ENCODE results near the gene DLL1.
"Not testable (repeated sequence)": the region's sequence is repeated elsewhere in the genome, so short reads cannot be mapped to it uniquely, and the experiment has no call there.

Gene DLL1

GRCh38 chr6:170271771-170272314, 19.0 kb downstream of the DLL1 start:
- H3K4me1 ChIP-seq (ENCODE audit: insufficient read depth, low read length): 0 out of 2 replicates have a peak, but pooled peaks cover 5% of the 10 kb centered on the region
- H3K9ac ChIP-seq (ENCODE audit: low read depth, low read length): no peak overlapping the region
- H3K9me3 ChIP-seq (ENCODE audit: control insufficient read depth, insufficient read depth, low read length): no peaks in the 10 kb centered on the region
- H3K36me3 ChIP-seq (ENCODE audit: insufficient read depth, low read length): no peaks in the 10 kb centered on the region

- Histone ChIP-seq H3K9ac (ENCODE audit: low read depth, low read length) (no peak overlapping the region), H3K9me3 (ENCODE audit: control insufficient read depth, insufficient read depth, low read length) (no peaks in the 10 kb centered on the region)
Measured at GRCh38 chr6:170270984-170271593, 19.8 kb downstream of the DLL1 start.

GRCh38 chr6:170269846-170270541, 20.9 kb downstream of the DLL1 start:
- Histone ChIP-seq H3K9me3 (ENCODE audit: control insufficient read depth, insufficient read depth, low read length) (no peaks in the 10 kb centered on the region), H3K36me3 (ENCODE audit: insufficient read depth, low read length) (no peaks in the 10 kb centered on the region), H3K4me1 (ENCODE audit: insufficient read depth, low read length) (0 out of 2 replicates have a peak, but pooled peaks cover 5% of the 10 kb centered on the region), H3K9ac (ENCODE audit: low read depth, low read length) (no peak overlapping the region)

More at GRCh38 chr6:170270984-170271593, 19.8 kb downstream of the DLL1 start:
- no peaks in the 10 kb centered on the region for H3K36me3 ChIP-seq (ENCODE audit: insufficient read depth, low read length)
- H3K4me1 ChIP-seq (ENCODE audit: insufficient read depth, low read length): 0 out of 2 replicates have a peak, but pooled peaks cover 5% of the 10 kb centered on the region

- Histone ChIP-seq H3K9ac (ENCODE audit: low read depth, low read length) (no peak overlapping the region), H3K36me3 (ENCODE audit: insufficient read depth, low read length) (no peaks in the 10 kb centered on the region), H3K9me3 (ENCODE audit: control insufficient read depth, insufficient read depth, low read length) (no peaks in the 10 kb centered on the region), H3K4me1 (ENCODE audit: insufficient read depth, low read length) (0 out of 2 replicates have a peak, but pooled peaks cover 5% of the 10 kb centered on the region)
Measured at GRCh38 chr6:170269151-170269845, 21.6 kb downstream of the DLL1 start.

- no peak overlapping the region for H3K9ac ChIP-seq (ENCODE audit: low read depth, low read length)
- H3K4me1 ChIP-seq (ENCODE audit: insufficient read depth, low read length): 0 out of 2 replicates have a peak, but pooled peaks cover 5% of the 10 kb centered on the region
Measured at GRCh38 chr6:170268216-170269129, 22.4 kb downstream of the DLL1 start.

GRCh38 chr6:170267688-170268087, 23.2 kb downstream of the DLL1 start:
- no peak overlapping the region for H3K9ac ChIP-seq (ENCODE audit: low read depth, low read length)
- H3K36me3 ChIP-seq (ENCODE audit: insufficient read depth, low read length): no peaks in the 10 kb centered on the region
- H3K4me1 ChIP-seq (ENCODE audit: insufficient read depth, low read length): 0 out of 2 replicates have a peak, but pooled peaks cover 5% of the 10 kb centered on the region
- H3K9me3 ChIP-seq (ENCODE audit: control insufficient read depth, insufficient read depth, low read length): no peaks in the 10 kb centered on the region

More at GRCh38 chr6:170268216-170269129, 22.4 kb downstream of the DLL1 start:
- Histone ChIP-seq H3K9me3 (ENCODE audit: control insufficient read depth, insufficient read depth, low read length) (no peaks in the 10 kb centered on the region), H3K36me3 (ENCODE audit: insufficient read depth, low read length) (no peaks in the 10 kb centered on the region)

- Histone ChIP-seq H3K9ac (ENCODE audit: low read depth, low read length) (no peak overlapping the region), H3K9me3 (ENCODE audit: control insufficient read depth, insufficient read depth, low read length) (no peaks in the 10 kb centered on the region), H3K36me3 (ENCODE audit: insufficient read depth, low read length) (no peaks in the 10 kb centered on the region), H3K4me1 (ENCODE audit: insufficient read depth, low read length) (0 out of 2 replicates have a peak, but pooled peaks cover 5% of the 10 kb centered on the region)
Measured at GRCh38 chr6:170266061-170266825, 24.6 kb downstream of the DLL1 start.

GRCh38 chr6:170265655-170266054, 25.2 kb downstream of the DLL1 start:
- Histone ChIP-seq H3K9me3 (ENCODE audit: control insufficient read depth, insufficient read depth, low read length) (no peaks in the 10 kb centered on the region), H3K9ac (ENCODE audit: low read depth, low read length) (no peak overlapping the region), H3K4me1 (ENCODE audit: insufficient read depth, low read length) (0 out of 2 replicates have a peak, but pooled peaks cover 5% of the 10 kb centered on the region), H3K36me3 (ENCODE audit: insufficient read depth, low read length) (no peaks in the 10 kb centered on the region)

DNA sequence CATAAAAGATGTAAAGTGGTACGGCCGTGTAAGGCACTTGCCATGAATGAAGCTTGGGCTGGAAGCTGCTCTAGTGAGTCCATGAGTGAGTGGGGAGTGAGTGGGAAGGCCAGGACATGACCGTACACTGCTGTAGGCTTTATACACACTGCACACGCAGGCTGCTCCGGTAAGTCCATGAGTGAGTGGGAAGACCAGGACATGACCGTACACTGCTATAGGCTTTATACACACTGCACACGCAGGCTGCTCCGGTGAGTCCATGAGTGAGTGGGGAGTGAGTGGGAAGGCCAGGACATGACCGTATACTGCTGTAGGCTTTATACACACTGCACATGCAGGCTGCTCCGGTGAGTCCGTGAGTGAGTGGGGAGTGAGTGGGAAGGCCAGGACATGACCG, 26.2 kb downstream of the DLL1 start:
- H3K4me1 ChIP-seq (ENCODE audit: insufficient read depth, low read length); H3K36me3 ChIP-seq (ENCODE audit: insufficient read depth, low read length); H3K9ac ChIP-seq (ENCODE audit: low read depth, low read length); H3K9me3 ChIP-seq (ENCODE audit: control insufficient read depth, insufficient read depth, low read length): not testable (repeated sequence)

GRCh38 chr6:170264086-170264485, 26.8 kb downstream of the DLL1 start:
- H3K9ac ChIP-seq (ENCODE audit: low read depth, low read length): no peak overlapping the region
- 0 out of 2 replicates have a peak, but pooled peaks cover under 1% of the 10 kb centered on the region for H3K4me1 ChIP-seq (ENCODE audit: insufficient read depth, low read length)
- H3K9me3 ChIP-seq (ENCODE audit: control insufficient read depth, insufficient read depth, low read length): no peaks in the 10 kb centered on the region
- H3K36me3 ChIP-seq (ENCODE audit: insufficient read depth, low read length): no peaks in the 10 kb centered on the region

DNA sequence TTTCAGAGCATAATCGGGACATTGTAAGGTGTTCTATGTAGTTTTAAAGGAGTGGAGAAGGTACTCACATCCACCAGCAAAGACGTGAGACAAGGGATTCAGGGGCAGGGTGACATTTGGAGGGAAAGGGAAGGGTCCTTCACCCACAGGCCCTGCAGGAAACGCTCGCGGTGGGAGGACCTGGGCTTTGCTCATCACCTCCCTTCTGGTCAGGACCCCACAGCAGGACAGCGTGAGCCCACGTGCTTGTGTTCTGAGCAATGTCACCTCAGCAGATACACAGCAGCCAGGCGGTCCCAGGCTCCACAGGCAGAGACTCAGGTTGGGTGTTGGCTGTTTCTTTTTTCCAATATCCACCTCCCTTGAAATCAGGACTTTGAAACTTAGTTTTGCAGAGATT, 27.5 kb downstream of the DLL1 start:
- Histone ChIP-seq H3K9me3 (ENCODE audit: control insufficient read depth, insufficient read depth, low read length) (no peaks in the 10 kb centered on the region), H3K9ac (ENCODE audit: low read depth, low read length) (no peak overlapping the region), H3K36me3 (ENCODE audit: insufficient read depth, low read length) (no peaks in the 10 kb centered on the region), H3K4me1 (ENCODE audit: insufficient read depth, low read length) (no peaks in the 10 kb centered on the region)

DNA sequence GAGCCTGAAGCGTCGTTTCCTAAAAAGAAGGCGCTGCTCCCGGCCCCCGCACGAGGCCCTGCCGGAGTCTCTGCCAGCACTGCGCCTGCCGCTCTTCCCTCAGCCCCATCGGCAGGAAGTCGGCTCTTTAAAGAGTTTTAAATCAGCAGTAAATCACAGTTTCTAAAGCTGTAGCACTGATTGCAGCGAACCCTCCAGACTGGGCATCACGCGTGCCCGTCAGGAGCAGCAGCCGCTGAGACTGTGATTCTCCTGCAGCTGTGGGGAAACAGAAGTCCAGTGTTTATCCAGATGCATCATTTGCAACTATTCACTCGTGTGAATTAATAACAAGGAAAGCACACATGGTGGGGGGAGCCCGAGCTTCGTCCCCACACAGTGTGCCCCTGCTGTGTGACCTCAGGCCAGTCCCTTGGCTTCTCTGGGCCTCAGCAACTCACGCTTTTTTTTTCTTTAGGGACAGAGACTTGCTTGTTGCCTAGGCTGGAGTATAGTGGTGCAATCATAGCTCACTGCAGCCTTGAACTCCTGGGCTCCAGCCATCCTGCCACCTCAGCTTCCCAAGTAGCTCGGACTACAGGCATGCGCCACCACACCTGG, 28.3 kb downstream of the DLL1 start:
- no peaks in the 10 kb centered on the region for H3K4me1 ChIP-seq (ENCODE audit: insufficient read depth, low read length)
- no peaks in the 10 kb centered on the region for H3K36me3 ChIP-seq (ENCODE audit: insufficient read depth, low read length)
- H3K9ac ChIP-seq (ENCODE audit: low read depth, low read length): no peak overlapping the region
- no peaks in the 10 kb centered on the region for H3K9me3 ChIP-seq (ENCODE audit: control insufficient read depth, insufficient read depth, low read length)
